HG02981 (cell line): ENCODE data around the gene KNG1.
"Not testable (repeated sequence)": the region's sequence is repeated elsewhere in the genome, so short reads cannot be mapped to it uniquely, and the experiment has no call there.

Experiments
- ATAC-seq: cut with Tn5 transposase; IDR thresholded peaks from one replicate; pipeline ENCODE4 v1.9.1; 2021; ENCODE audit warnings: mild to moderate bottlenecking, moderate library complexity; ENCODE audit not compliant: unreplicated experiment

The KNG1 gene

GRCh38 chr3:186717039-186717457 lies at the start of gene KNG1:
Gene KNG1, plus strand, starts transcription at chr3:186717359. Its CDS starts 184 bp downstream, at chr3:186717543.
- ATAC-seq = no peak

GRCh38 chr3:186668426-186668825 lies 48.7 kb upstream of the KNG1 start:
- no peak for ATAC-seq

GRCh38 chr3:186669378-186670084 lies 47.6 kb upstream of the KNG1 start:
- ATAC-seq = no peak

- ATAC-seq = no peak
Observed at GRCh38 chr3:186670155-186670554, 47.0 kb upstream of the KNG1 start.

- no peak for ATAC-seq
Observed at GRCh38 chr3:186671051-186671450, 46.1 kb upstream of the KNG1 start.

- ATAC-seq = no peak
Observed at GRCh38 chr3:186678604-186679003, 38.6 kb upstream of the KNG1 start.

GRCh38 chr3:186679151-186679550 lies 38.0 kb upstream of the KNG1 start:
- ATAC-seq = no peak

GRCh38 chr3:186680869-186681268 lies 36.3 kb upstream of the KNG1 start:
- no peak for ATAC-seq

- ATAC-seq = no peak
Observed at GRCh38 chr3:186682812-186683211, 34.3 kb upstream of the KNG1 start.

GRCh38 chr3:186683979-186684378 lies 33.2 kb upstream of the KNG1 start:
- no peak for ATAC-seq

GRCh38 chr3:186686475-186686874 lies 30.7 kb upstream of the KNG1 start:
- not testable (repeated sequence) for ATAC-seq

- ATAC-seq = no peak
Observed at GRCh38 chr3:186687120-186687651, 30.0 kb upstream of the KNG1 start.

GRCh38 chr3:186690304-186690703 lies 26.9 kb upstream of the KNG1 start:
- ATAC-seq = not testable (repeated sequence)

- ATAC-seq = no peak
Observed at GRCh38 chr3:186691676-186692075, 25.5 kb upstream of the KNG1 start.

- no peak for ATAC-seq
Observed at GRCh38 chr3:186693843-186694242, 23.3 kb upstream of the KNG1 start.

GRCh38 chr3:186694288-186695032 lies 22.7 kb upstream of the KNG1 start:
- no peak for ATAC-seq

- ATAC-seq = no peak
Observed at GRCh38 chr3:186696522-186696921, 20.6 kb upstream of the KNG1 start.

GRCh38 chr3:186697510-186697909 lies 19.6 kb upstream of the KNG1 start:
- ATAC-seq = no peak

- ATAC-seq = no peak
Observed at GRCh38 chr3:186700267-186700666, 16.9 kb upstream of the KNG1 start.

- not testable (repeated sequence) for ATAC-seq
Observed at GRCh38 chr3:186702451-186702850, 14.7 kb upstream of the KNG1 start.

- ATAC-seq = peak; percentile 70
Observed at GRCh38 chr3:186705882-186706780, 11.0 kb upstream of the KNG1 start.
